Activated CD8-positive, alpha-beta T cell treated with anti-CD3 and anti-CD28 coated beads for 36 hours (primary cell): ENCODE results near the gene UBE2U. TPM values are rescaled to one million over a fixed set of nuclear protein-coding genes. Genes with fewer than 3 reads are reported as not detected.

Source experiments
- ATAC-seq: fragments of 200-7000 bp; cut with Tn5 transposase; one replicate; pipeline ENCODE4 v1.10.0; 2021; ENCODE audit warnings: mild to moderate bottlenecking, moderate library complexity
- CTCF ChIA-PET: fragments of 350-600 bp; sonication (Branson Sonifier 250); formaldehyde crosslinking; loops from one replicate; lab custom pipeline; 2021; ENCODE audit warnings: antibody characterized with exemption; lab: Charles Lee
- POLR2A ChIA-PET: fragments of 350-600 bp; sonication (Branson Sonifier 250); formaldehyde crosslinking; loops from one replicate; lab custom pipeline; 2021; ENCODE audit warnings: antibody characterized with exemption; lab: Charles Lee
- DNase-seq: peaks from one replicate; pipeline ENCODE4 v3.0.0-alpha.2; 2020
- H3K27ac Mint-ChIP-seq: one replicate; pipeline ENCODE4 v1.8.0; 2021; ENCODE audit warnings: mild to moderate bottlenecking, mixed read lengths
- H3K27me3 Mint-ChIP-seq: one replicate; pipeline ENCODE4 v1.8.0; 2021; ENCODE audit warnings: mixed read lengths
- H3K36me3 Mint-ChIP-seq: one replicate; pipeline ENCODE4 v1.8.0; 2021; ENCODE audit warnings: low read depth, mixed read lengths
- H3K4me1 Mint-ChIP-seq: one replicate; pipeline ENCODE4 v1.8.0; 2021; ENCODE audit warnings: low read depth, mixed read lengths
- H3K4me3 Mint-ChIP-seq: one replicate; pipeline ENCODE4 v1.8.0; 2021; ENCODE audit warnings: mild to moderate bottlenecking, moderate library complexity, mixed read lengths
- H3K9me3 Mint-ChIP-seq: one replicate; pipeline ENCODE4 v1.8.0; 2021; ENCODE audit warnings: mixed read lengths
- CTCF ChIP-seq: fragments of 200-600 bp; IDR thresholded peaks from one replicate; pipeline ENCODE4 v1.8.0; 2022; ENCODE audit warnings: antibody characterized with exemption, mild to moderate bottlenecking
- intact Hi-C: fragments of 100-400 bp; cut with micrococcal nuclease; formaldehyde crosslinking; loops from one replicate; pipeline ENCODE4 v1.10.0; 2022
- total RNA-seq, 2 experiments: library from RNA; stranded (reverse); gene quantifications; one replicate each; pipeline ENCODE4 v1.2.3, GENCODE V29; 2021

The UBE2U gene
- not detected for total RNA-seq

DNA sequence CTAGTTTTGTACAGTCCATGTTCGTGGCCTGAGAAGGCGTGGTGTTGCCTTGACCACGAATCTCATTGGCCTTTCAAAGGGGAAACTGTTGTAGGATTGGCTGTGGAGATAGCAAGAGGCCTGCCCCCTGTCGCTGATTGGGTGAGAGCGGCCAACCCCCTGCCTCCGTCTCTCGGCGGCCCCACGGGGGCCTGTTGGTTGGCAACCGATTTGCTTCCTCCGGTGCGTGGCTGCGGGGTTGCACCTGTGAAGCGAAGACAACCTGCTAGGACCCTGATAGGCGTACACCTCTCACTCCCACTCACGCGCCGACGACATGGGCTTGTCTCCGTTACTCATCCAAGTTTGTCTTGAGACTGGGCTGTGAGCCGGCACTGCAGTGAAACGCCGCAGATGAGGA lies at the start of gene UBE2U:
UBE2U (plus strand) TSS at position 204 of the 400 bp plus-strand sequence. CDS start 428 bp downstream, outside the sequence.
- Mint-ChIP-seq H3K4me3 (no peak within 1 kb of the TSS), H3K4me1 (peaks cover 2% of the 10 kb centered on the region), H3K27ac (no peak within 1 kb of the TSS), H3K9me3 (no peaks in the 10 kb centered on the region), H3K36me3 (no peaks in the 10 kb centered on the region), H3K27me3 (peaks cover 10% of the 10 kb centered on the region)
- ChIA-PET CTCF (no interaction called here), POLR2A (no interaction called here)
- ATAC-seq (no peak), DNase-seq (no peak)
- no peak for TF ChIP-seq CTCF
- intact Hi-C loops, result no loop called here

DNA sequence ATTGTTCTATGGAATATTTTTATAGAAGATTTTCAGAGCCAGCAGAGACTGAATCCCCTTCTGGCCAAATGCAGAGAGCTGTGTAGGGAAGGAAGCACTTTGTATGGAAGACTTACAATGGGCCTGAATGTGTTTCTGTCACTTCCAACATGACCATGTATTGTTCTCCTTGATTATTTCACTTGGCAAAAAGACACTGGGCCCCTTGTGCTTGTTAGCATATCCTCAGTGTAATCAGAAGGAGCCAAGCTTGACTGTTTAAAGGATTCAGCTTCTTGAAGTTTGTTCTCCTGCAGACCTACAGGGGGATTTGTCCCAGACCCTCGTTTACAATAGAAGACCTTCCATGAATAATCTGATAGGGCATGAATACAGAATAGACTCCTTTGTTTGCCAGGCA lies 48.1 kb upstream of the UBE2U start:
- H3K36me3 Mint-ChIP-seq, result no peaks in the 10 kb centered on the region
- intact Hi-C loops, result no loop called here
- POLR2A ChIA-PET, result no interaction called here
- peaks cover 7% of the 10 kb centered on the region for H3K27me3 Mint-ChIP-seq
- CTCF ChIA-PET, result no interaction called here
- no peak for DNase-seq
- no peak for ATAC-seq
- no peak for TF ChIP-seq CTCF
- H3K4me3 Mint-ChIP-seq, result no peak overlapping the region
- no peaks in the 10 kb centered on the region for H3K4me1 Mint-ChIP-seq
- no peak overlapping the region for H3K27ac Mint-ChIP-seq
- no peaks in the 10 kb centered on the region for H3K9me3 Mint-ChIP-seq

GRCh38 chr1:64161357-64161941 lies 42.0 kb upstream of the UBE2U start:
- POLR2A ChIA-PET, result no interaction called here
- intact Hi-C loops, result no loop called here
- no peak for TF ChIP-seq CTCF
- CTCF ChIA-PET, result no interaction called here
- peaks cover 3% of the 10 kb centered on the region for H3K27me3 Mint-ChIP-seq
- no peaks in the 10 kb centered on the region for H3K4me1 Mint-ChIP-seq
- no peak overlapping the region for H3K4me3 Mint-ChIP-seq
- H3K27ac Mint-ChIP-seq, result no peak overlapping the region
- no peaks in the 10 kb centered on the region for H3K9me3 Mint-ChIP-seq
- DNase-seq (no peak), ATAC-seq (no peak)
- no peaks in the 10 kb centered on the region for H3K36me3 Mint-ChIP-seq

- Mint-ChIP-seq H3K9me3 (no peaks in the 10 kb centered on the region), H3K27me3 (peaks cover 3% of the 10 kb centered on the region), H3K4me3 (no peak overlapping the region), H3K36me3 (no peaks in the 10 kb centered on the region), H3K4me1 (no peaks in the 10 kb centered on the region), H3K27ac (no peak overlapping the region)
- POLR2A ChIA-PET, result no interaction called here
- intact Hi-C loops, result no loop called here
- ATAC-seq (no peak), DNase-seq (no peak)
- CTCF ChIA-PET, result no interaction called here
- TF ChIP-seq CTCF, result no peak
Observed at GRCh38 chr1:64162151-64162550, 41.3 kb upstream of the UBE2U start.

GRCh38 chr1:64162804-64163203 lies 40.6 kb upstream of the UBE2U start:
- Mint-ChIP-seq H3K27me3 (peaks cover 3% of the 10 kb centered on the region), H3K27ac (no peak overlapping the region), H3K4me1 (no peaks in the 10 kb centered on the region), H3K9me3 (no peaks in the 10 kb centered on the region), H3K4me3 (no peak overlapping the region), H3K36me3 (no peaks in the 10 kb centered on the region)
- DNase-seq (no peak), ATAC-seq (no peak)
- intact Hi-C loops, result no loop called here
- CTCF ChIA-PET, result interaction anchor here (0.7 kb wide), 1 partner anchor 84 kb away, joined by 3 read pairs; no protein-coding TSS in a partner anchor
- POLR2A ChIA-PET, result no interaction called here
- TF ChIP-seq CTCF, result no peak
